Heart left ventricle (tissue), 16 donors: ENCODE data around the gene ERC1. TPM values are rescaled to one million over a fixed set of nuclear protein-coding genes. Genes with fewer than 3 reads are reported as not detected.

Source experiments
- ATAC-seq, 4 donors: fragments of 200-7000 bp; cut with Tn5 transposase; one replicate each; pipeline ENCODE4 v1.9.1; 2020 to 2022; ENCODE audit warnings: moderate library complexity in 4 of 4, mild to moderate bottlenecking in 3 of 4, moderate number of reproducible peaks in 1 of 4
- DNase-seq, 5 donors: peaks; one replicate each; pipeline ENCODE4 v3.0.0-alpha.2; 2020
- H3K27ac ChIP-seq, 12 donors: fragments of 200-600 bp; sonication (generic) in 4 of 12; one replicate each; pipeline versions ENCODE4 v1.5.0 to v1.8.0; 2016 to 2022; ENCODE audit warnings: mild to moderate bottlenecking in 2 of 12
- H3K27me3 ChIP-seq, 9 donors: fragments of 200-600 bp; sonication (generic) in 2 of 9; one replicate each; pipeline versions ENCODE4 v1.5.1 to v1.8.0; 2016 to 2022; ENCODE audit warnings: mild to moderate bottlenecking in 3 of 9
- H3K36me3 ChIP-seq, 9 donors: fragments of 200-600 bp; sonication (generic) in 2 of 9; one replicate each; pipeline versions ENCODE4 v1.5.0 to v1.8.0; 2018 to 2022; ENCODE audit warnings: mild to moderate bottlenecking in 2 of 9
- H3K4me1 ChIP-seq, 12 donors: fragments of 200-600 bp; sonication (generic) in 4 of 12; one replicate each; pipeline versions ENCODE4 v1.5.0 to v1.8.0; 2016 to 2022; ENCODE audit warnings: mild to moderate bottlenecking in 3 of 12
- H3K4me3 ChIP-seq, 12 donors: fragments of 200-600 bp; sonication (generic) in 4 of 12; one replicate each; pipeline versions ENCODE4 v1.5.0 to v1.8.0; 2017 to 2022; ENCODE audit warnings: mild to moderate bottlenecking in 9 of 12, moderate library complexity in 4 of 12
- H3K9me3 ChIP-seq, 12 donors: fragments of 200-600 bp; sonication (generic) in 4 of 12; one replicate each; pipeline versions ENCODE4 v1.5.0 to v1.8.0; 2016 to 2022; ENCODE audit warnings: mild to moderate bottlenecking in 1 of 12
- POLR2A ChIP-seq, 2 donors: fragments of 450-650 bp; IDR thresholded peaks; one replicate each; pipeline ENCODE4 v1.6.1; 2017; ENCODE audit warnings: antibody characterized with exemption in 2 of 2, mild to moderate bottlenecking in 2 of 2, moderate library complexity in 2 of 2
- WGBS, 4 donors: extraction: QIAGEN DNeasy Blood & Tissue Kit in 2 of 4; methylation state at CpG; one replicate each; pipeline versions ENCODE4 v1.1.5 to v1.1.7; 2013 to 2018; 5-methylcytosine and 5-hydroxymethylcytosine counted together
- intact Hi-C, 10 donors: fragments of 100-400 bp; cut with DNase I; formaldehyde crosslinking; loops; one replicate each; pipeline versions ENCODE4 v1.11.1 to v1.14.2; 2022
- polyA plus RNA-seq, 2 donors: library from polyadenylated mRNA; stranded (reverse); fragments of 200-250 nt; gene quantifications; one replicate each; pipeline ENCODE4 v1.2.3, GENCODE V29; 2013
- total RNA-seq, 9 donors: library from RNA; depleted of rRNA in 2 of 9; stranded (reverse); fragments of >200 nt in 2 of 9; fragmentation: NEBNext Ultra II Directional in 3 of 9; extraction: Animal tissue kit (Norgen Biotek cat#: 25700) in 3 of 9; gene quantifications; one replicate each; pipeline versions ENCODE4 v1.1.0 to v1.2.4, GENCODE V29; 2016 to 2023
- TF ChIP-seq, protein P1 (sequence below), 12 donors: fragments of 200-600 bp; sonication (generic) in 4 of 12; IDR thresholded peaks; one replicate each; pipeline versions ENCODE4 v1.5.0 to v1.8.0; 2018 to 2022; ENCODE audit warnings: antibody characterized with exemption in 12 of 12, mild to moderate bottlenecking in 5 of 12
- donor health status: ischemic (EF 13 %, LVEDD 7.1; RV severe dilation, severe dysfunction).
- donor health status: healthy with polysubstance abuse.
- donor health status: DM: no; HTN: yes; CAD: no.
- donor health status: DM: no; HTN: no; CAD: no.
- donor health status: ischemic (EF 25% LVEDD 6.9; RV normal size, moderate dysfunction).
- donor health status: ischemic (EF 25% LVEDD 5.7; RV mildly dilated, moderate dysfunction).
- donor health status: healthy.
- donor health status: DM: yes; HTN: yes; CAD: no.
- donor health status: ischemic (EF 35%, LVEDD 5.7; RV mildly dilated, moderate dysfunction).
- donor health status: nonischemic (EF 11% LVEDD 7.7; RV severe dilation, severe dysfunction).
- donor health status: DM: yes; HTN: yes; CAD: no.
- donor health status: PGD.
- donor health status: ischemic (EF 29% LVEDD 5.4; RV normal size, mild dysfunction).
- donor health status: nonischemic (EF 23%, LVEDD 6.1; RV moderate dilation, normal function).

The ERC1 gene
- total and polyA plus RNA-seq, 11 donors: 13.5 to 84.0 (median 47.9) TPM

GRCh38 chr12:1212526-1212925 lies 221.5 kb downstream of the ERC1 start:
- ATAC-seq (no peak), DNase-seq (no peak)
- no peaks in the 10 kb centered on the region for H3K27me3 ChIP-seq
- H3K4me3 ChIP-seq: no peak overlapping the region
- 60 to 73% (median 66%) methylated on average over 8 of the region's 8 CpGs for WGBS, 4 donors
- TF ChIP-seq POLR2A (IDR thresholded peaks at IDR 0.05): no peak
- TF ChIP-seq, protein P1, sequence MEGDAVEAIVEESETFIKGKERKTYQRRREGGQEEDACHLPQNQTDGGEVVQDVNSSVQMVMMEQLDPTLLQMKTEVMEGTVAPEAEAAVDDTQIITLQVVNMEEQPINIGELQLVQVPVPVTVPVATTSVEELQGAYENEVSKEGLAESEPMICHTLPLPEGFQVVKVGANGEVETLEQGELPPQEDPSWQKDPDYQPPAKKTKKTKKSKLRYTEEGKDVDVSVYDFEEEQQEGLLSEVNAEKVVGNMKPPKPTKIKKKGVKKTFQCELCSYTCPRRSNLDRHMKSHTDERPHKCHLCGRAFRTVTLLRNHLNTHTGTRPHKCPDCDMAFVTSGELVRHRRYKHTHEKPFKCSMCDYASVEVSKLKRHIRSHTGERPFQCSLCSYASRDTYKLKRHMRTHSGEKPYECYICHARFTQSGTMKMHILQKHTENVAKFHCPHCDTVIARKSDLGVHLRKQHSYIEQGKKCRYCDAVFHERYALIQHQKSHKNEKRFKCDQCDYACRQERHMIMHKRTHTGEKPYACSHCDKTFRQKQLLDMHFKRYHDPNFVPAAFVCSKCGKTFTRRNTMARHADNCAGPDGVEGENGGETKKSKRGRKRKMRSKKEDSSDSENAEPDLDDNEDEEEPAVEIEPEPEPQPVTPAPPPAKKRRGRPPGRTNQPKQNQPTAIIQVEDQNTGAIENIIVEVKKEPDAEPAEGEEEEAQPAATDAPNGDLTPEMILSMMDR (IDR thresholded peaks at IDR 0.05): no peak
- intact Hi-C loops: no loop called here
- no peaks in the 10 kb centered on the region for H3K36me3 ChIP-seq
- no peaks in the 10 kb centered on the region for H3K9me3 ChIP-seq
- H3K27ac ChIP-seq: no peak overlapping the region
- peaks cover 0 to 46% (median 22%) of the 10 kb centered on the region in 12 donors for H3K4me1 ChIP-seq

GRCh38 chr12:1213205-1213604 lies 222.2 kb downstream of the ERC1 start:
- DNase-seq: no peak
- intact Hi-C loops: no loop called here
- Histone ChIP-seq H3K9me3 (no peaks in the 10 kb centered on the region), H3K4me3 (no peak overlapping the region), H3K36me3 (no peaks in the 10 kb centered on the region), H3K4me1 (peaks cover 0 to 53% (median 27%) of the 10 kb centered on the region in 12 donors), H3K27me3 (no peaks in the 10 kb centered on the region), H3K27ac (no peak overlapping the region)
- 95 to 98% (median 97%) methylated on average over 6 of the region's 6 CpGs for WGBS, 4 donors
- ATAC-seq: no peak
- TF ChIP-seq, protein P1 (IDR thresholded peaks at IDR 0.05): no peak
- TF ChIP-seq POLR2A (IDR thresholded peaks at IDR 0.05): no peak

DNA sequence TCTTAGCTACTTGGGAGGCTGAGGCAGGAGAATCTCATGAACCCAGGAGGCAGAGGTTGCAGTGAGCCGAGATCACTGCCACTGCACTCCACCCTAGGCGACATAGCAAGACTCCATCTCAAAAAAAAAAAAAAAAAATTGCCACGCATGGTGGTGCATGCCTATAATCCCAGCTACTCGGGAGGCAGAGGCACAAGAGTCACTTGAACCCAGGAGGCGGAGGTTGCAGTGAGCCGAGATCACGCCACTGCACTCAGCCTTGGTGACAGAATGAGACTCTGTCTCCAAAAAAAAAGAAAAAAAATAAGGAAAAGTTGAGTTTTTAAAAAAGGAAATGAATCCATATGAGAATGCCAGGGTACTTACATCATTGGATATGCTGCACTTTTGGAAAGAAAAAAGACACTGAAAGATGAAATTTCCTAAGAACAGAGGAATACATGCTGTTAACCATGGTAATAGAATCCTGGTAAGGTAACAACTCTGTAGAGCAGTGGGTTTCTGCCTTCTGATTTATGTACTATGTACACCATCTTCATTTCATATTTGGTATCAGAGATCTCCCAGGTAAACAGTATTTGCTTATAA lies 222.7 kb downstream of the ERC1 start:
- H3K4me3 ChIP-seq: no peak overlapping the region
- TF ChIP-seq POLR2A (IDR thresholded peaks at IDR 0.05): no peak
- TF ChIP-seq, protein P1 (IDR thresholded peaks at IDR 0.05): no peak
- ATAC-seq: no peak
- no peak for DNase-seq
- no peak overlapping the region for H3K27ac ChIP-seq
- intact Hi-C loops: no loop called here
- peaks cover 0 to 58% (median 32%) of the 10 kb centered on the region in 12 donors for H3K4me1 ChIP-seq
- 92 to 98% (median 95%) methylated on average over 7 of the region's 7 CpGs for WGBS, 4 donors
- H3K27me3 ChIP-seq: no peaks in the 10 kb centered on the region
- no peaks in the 10 kb centered on the region for H3K9me3 ChIP-seq
- no peaks in the 10 kb centered on the region for H3K36me3 ChIP-seq

- H3K27me3 ChIP-seq: no peaks in the 10 kb centered on the region
- 65 to 87% (median 84%) methylated on average over 3 of the region's 3 CpGs for WGBS, 4 donors
- H3K27ac ChIP-seq: peak overlapping the region; percentile 17 to 86 (median 72)
- intact Hi-C loops: no loop called here
- H3K36me3 ChIP-seq: no peaks in the 10 kb centered on the region
- no peak overlapping the region for H3K4me3 ChIP-seq
- peaks cover 4 to 78% (median 49%) of the 10 kb centered on the region in 12 donors for H3K4me1 ChIP-seq
- no peaks in the 10 kb centered on the region for H3K9me3 ChIP-seq
- no peak for TF ChIP-seq POLR2A (IDR thresholded peaks at IDR 0.05)
- TF ChIP-seq, protein P1 (IDR thresholded peaks at IDR 0.05): no peak
- DNase-seq: no peak
- no peak for ATAC-seq
Observed at GRCh38 chr12:1216560-1216959, 225.5 kb downstream of the ERC1 start.
